HepG2 (cell line): ENCODE measurements around the gene CAMK1. TPM values are rescaled to one million over a fixed set of nuclear protein-coding genes. Genes with fewer than 3 reads are reported as not detected.

Experiments
- ATF1 ChIP-seq: IDR thresholded peaks from 2 replicates; pipeline ENCODE4 v1.6.1; 2016; ENCODE audit warnings: mild to moderate bottlenecking, control low read depth
- CHCHD3 ChIP-seq: sonication (generic); formaldehyde crosslinking; IDR thresholded peaks from 2 replicates; pipeline ENCODE4 v1.8.0; 2022; ENCODE audit warnings: mild to moderate bottlenecking, missing genetic modification reagents, moderate library complexity
- ESRRA ChIP-seq: sonication (generic); formaldehyde crosslinking; IDR thresholded peaks from 2 replicates; pipeline ENCODE4 v1.5.1; 2020; ENCODE audit warnings: mild to moderate bottlenecking, low read depth, missing genetic modification reagents
- FOXA1 ChIP-seq, 2 experiments: fragments of 450-650 bp in 1 of 2; sonication (generic) in 1 of 2; formaldehyde crosslinking in 1 of 2; IDR thresholded peaks; 2 replicates each; pipeline versions ENCODE4 v1.4.0 to v1.6.1; 2016 to 2020; ENCODE audit warnings: missing genetic modification reagents in 1 of 2
- HES4 ChIP-seq: sonication (generic); formaldehyde crosslinking; IDR thresholded peaks from 2 replicates; pipeline ENCODE4 v1.9.0; 2021; ENCODE audit warnings: mild to moderate bottlenecking, missing genetic modification reagents, borderline replicate concordance
- HOXA9 ChIP-seq: sonication (generic); formaldehyde crosslinking; IDR thresholded peaks from 2 replicates; pipeline ENCODE4 v1.8.1; 2022; ENCODE audit warnings: missing genetic modification reagents, mild to moderate bottlenecking, moderate library complexity, borderline replicate concordance
- MAFF ChIP-seq: IDR thresholded peaks from 2 replicates; pipeline ENCODE4 v1.6.1; 2011; ENCODE audit warnings: low read depth, low read length, improper control_type of control experiment
- NFE2L1 ChIP-seq: sonication (generic); formaldehyde crosslinking; IDR thresholded peaks from 2 replicates; pipeline ENCODE4 v1.4.0; 2020; ENCODE audit warnings: missing genetic modification reagents, mild to moderate bottlenecking, borderline replicate concordance
- RAD51 ChIP-seq: fragments of 450-650 bp; IDR thresholded peaks from 2 replicates; pipeline ENCODE4 v1.6.1; 2016; ENCODE audit warnings: borderline replicate concordance
- REXO4 ChIP-seq: sonication (generic); formaldehyde crosslinking; IDR thresholded peaks from 2 replicates; pipeline ENCODE4 v1.8.0; 2022; ENCODE audit warnings: missing genetic modification reagents, mild to moderate bottlenecking, borderline replicate concordance
- RXRA ChIP-seq: sonication (generic); formaldehyde crosslinking; IDR thresholded peaks from 2 replicates; pipeline ENCODE4 v1.5.1; 2020; ENCODE audit warnings: missing genetic modification reagents
- SNAPC4 ChIP-seq: sonication (generic); formaldehyde crosslinking; IDR thresholded peaks from 2 replicates; pipeline ENCODE4 v1.4.0; 2020; ENCODE audit warnings: mild to moderate bottlenecking, missing genetic modification reagents
- TEAD2 ChIP-seq: sonication (generic); formaldehyde crosslinking; IDR thresholded peaks from 2 replicates; pipeline ENCODE4 v1.9.0; 2021; ENCODE audit warnings: missing genetic modification reagents
- XRCC5 ChIP-seq: fragments of 200-400 bp; formaldehyde crosslinking; optimal IDR thresholded peaks from 2 replicates; pipeline ENCODE3; 2017; ENCODE audit warnings: mild to moderate bottlenecking, low read length
- ZBTB20 ChIP-seq: sonication (generic); formaldehyde crosslinking; IDR thresholded peaks from 2 replicates; pipeline ENCODE4 v1.8.1; 2023; ENCODE audit warnings: missing genetic modification reagents, low read depth, mild to moderate bottlenecking, borderline replicate concordance
- ZFP36L2 ChIP-seq: sonication (generic); formaldehyde crosslinking; IDR thresholded peaks from 2 replicates; pipeline ENCODE4 v1.4.0; 2020; ENCODE audit warnings: missing genetic modification reagents
- ZMYM4 ChIP-seq: sonication (generic); formaldehyde crosslinking; IDR thresholded peaks from 2 replicates; pipeline ENCODE4 v1.8.1; 2023; ENCODE audit warnings: mild to moderate bottlenecking, missing genetic modification reagents
- ZNF317 ChIP-seq: sonication (generic); formaldehyde crosslinking; IDR thresholded peaks from 2 replicates; pipeline ENCODE4 v1.5.0; 2020; ENCODE audit warnings: mild to moderate bottlenecking, missing genetic modification reagents
- ZNF362 ChIP-seq: sonication (generic); formaldehyde crosslinking; IDR thresholded peaks from 2 replicates; pipeline ENCODE4 v1.4.0; 2020; ENCODE audit warnings: missing genetic modification reagents, mild to moderate bottlenecking, borderline replicate concordance
- ZNF547 ChIP-seq: sonication (generic); formaldehyde crosslinking; IDR thresholded peaks from 2 replicates; pipeline ENCODE4 v1.5.1; 2020; ENCODE audit warnings: mild to moderate bottlenecking, missing genetic modification reagents
- ZNF674 ChIP-seq: sonication (generic); formaldehyde crosslinking; IDR thresholded peaks from 2 replicates; pipeline ENCODE4 v1.5.0; 2020; ENCODE audit warnings: low read depth, mild to moderate bottlenecking, missing genetic modification reagents
- polyA plus RNA-seq, 8 experiments: library from polyadenylated mRNA; depleted of rRNA in 3 of 8; stranded (reverse) in 7 of 8; unstranded in 1 of 8; fragments of >200 nt; fragmentation: Illumina TruSeq in 4 of 8; extraction: Trizol in 4 of 8; gene quantifications; 2 replicates each; pipeline versions ENCODE4 v1.2.1 to v1.2.3, GENCODE V29; 2011 to 2016; ENCODE audit warnings: low read depth in 4 of 8, missing spikeins in 1 of 8, mixed read lengths in 1 of 8; ENCODE audit not compliant: insufficient read depth in 1 of 8
- total RNA-seq, 5 experiments: library from RNA; depleted of rRNA; stranded (reverse); fragments of >200 nt; fragmentation: Illumina TruSeq; extraction: Trizol; gene quantifications; 2 replicates each; pipeline ENCODE4 v1.2.3, GENCODE V29; 2016; ENCODE audit warnings: low read depth in 1 of 5
- TF ChIP-seq, protein P1 (sequence below): sonication (generic); formaldehyde crosslinking; IDR thresholded peaks from 2 replicates; pipeline ENCODE4 v1.8.0; 2022; ENCODE audit warnings: mild to moderate bottlenecking, missing genetic modification reagents; ENCODE audit not compliant: insufficient replicate concordance

CAMK1 gene
- total and polyA plus RNA-seq, 2 of the 13 experiments (the other 11 are each of a cell fraction or from before 2014, with no cell fraction given): 26.4 to 53.3 TPM

DNA sequence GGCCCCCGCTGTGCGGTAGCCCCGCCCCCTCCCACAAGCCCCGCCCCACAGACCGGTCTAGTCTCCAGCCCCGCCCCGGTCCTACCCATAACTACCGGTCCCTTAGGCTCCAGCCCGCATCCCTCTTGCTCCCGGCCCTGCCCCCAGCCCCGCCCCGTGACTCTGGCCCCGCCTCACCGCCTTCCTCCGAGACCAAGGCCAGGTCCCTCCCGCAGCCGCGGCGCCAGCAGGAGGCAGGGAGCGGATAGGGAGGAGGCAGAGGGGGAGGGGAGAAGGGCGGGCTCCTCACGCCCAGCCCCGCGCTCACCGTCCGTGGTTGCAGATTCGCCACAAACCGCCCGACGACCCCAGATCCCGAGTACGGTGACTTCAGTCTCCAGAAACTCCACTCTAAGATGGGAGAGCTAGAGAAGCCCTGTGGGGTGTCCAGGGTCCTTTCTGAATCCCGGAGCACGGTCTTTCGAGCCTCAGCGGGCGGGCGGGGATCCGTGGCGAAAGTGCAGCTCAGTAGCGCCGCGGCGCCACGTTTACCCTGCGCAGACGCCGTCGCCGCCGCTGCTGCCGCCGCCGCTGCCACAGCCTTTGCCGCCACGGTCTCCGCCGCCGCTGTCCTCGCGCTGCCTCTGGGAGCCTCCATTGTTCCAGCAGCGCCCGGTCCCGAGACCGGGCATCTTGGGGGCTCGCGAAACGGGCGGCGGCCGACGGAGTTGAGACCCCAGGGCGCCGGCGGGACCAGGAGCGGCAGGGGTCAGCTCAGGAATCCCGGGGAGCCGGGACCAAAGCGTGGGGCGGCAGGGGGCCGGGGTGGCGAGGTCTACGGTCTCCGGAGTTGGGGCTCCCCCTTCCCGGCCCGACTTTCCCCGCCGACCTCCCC, 38.3 kb downstream of the CAMK1 start, which contains the start of gene BRPF1 (continued):
- TF ChIP-seq SNAPC4 (CRISPR knock-in tag) (no peak), ATF1 (no peak), ZNF547 (no peak; the same call in 1 of the 2 replicates), MAFF (no peak), HES4 (no peak), XRCC5 (peak; percentile 75), HOXA9 (CRISPR knock-in tag) (no peak), ZNF674 (CRISPR knock-in tag) (no peak), FOXA1 (IDR thresholded peaks at IDR 0.05) (no peak), FOXA1 (CRISPR knock-in tag; IDR thresholded peaks at IDR 0.05) (no peak), CHCHD3 (CRISPR knock-in tag) (0 out of 2 replicates have a peak, but pooled peaks have one; percentile 42), NFE2L1 (no peak), ZMYM4 (CRISPR knock-in tag) (peak; percentile 58; the same call in 1 of the 2 replicates), REXO4 (CRISPR knock-in tag) (no peak), TEAD2 (CRISPR knock-in tag) (no peak), RAD51 (no peak), ZFP36L2 (CRISPR knock-in tag) (no peak), ESRRA (no peak), RXRA (CRISPR knock-in tag) (peak; percentile 43; the same call in 1 of the 2 replicates), ZNF362 (CRISPR knock-in tag) (no peak), ZNF317 (0 out of 2 replicates have a peak, but pooled peaks have one; percentile 53), ZBTB20 (CRISPR knock-in tag) (no peak)
- TF ChIP-seq, protein P1, sequence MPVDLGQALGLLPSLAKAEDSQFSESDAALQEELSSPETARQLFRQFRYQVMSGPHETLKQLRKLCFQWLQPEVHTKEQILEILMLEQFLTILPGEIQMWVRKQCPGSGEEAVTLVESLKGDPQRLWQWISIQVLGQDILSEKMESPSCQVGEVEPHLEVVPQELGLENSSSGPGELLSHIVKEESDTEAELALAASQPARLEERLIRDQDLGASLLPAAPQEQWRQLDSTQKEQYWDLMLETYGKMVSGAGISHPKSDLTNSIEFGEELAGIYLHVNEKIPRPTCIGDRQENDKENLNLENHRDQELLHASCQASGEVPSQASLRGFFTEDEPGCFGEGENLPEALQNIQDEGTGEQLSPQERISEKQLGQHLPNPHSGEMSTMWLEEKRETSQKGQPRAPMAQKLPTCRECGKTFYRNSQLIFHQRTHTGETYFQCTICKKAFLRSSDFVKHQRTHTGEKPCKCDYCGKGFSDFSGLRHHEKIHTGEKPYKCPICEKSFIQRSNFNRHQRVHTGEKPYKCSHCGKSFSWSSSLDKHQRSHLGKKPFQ: no peak
